K562 (cell line): ENCODE results near the gene ARRB2. TPM values are rescaled to one million over a fixed set of nuclear protein-coding genes. Genes with fewer than 3 reads are reported as not detected.

Experiments used
- EZH2 ChIP-seq: IDR thresholded peaks from 2 replicates; pipeline ENCODE4 v1.6.1; 2012; ENCODE audit warnings: low read depth, mild to moderate bottlenecking, inconsistent platforms, low read length, borderline replicate concordance
- GTF2E2 ChIP-seq: fragments of 200-800 bp; sonication (Bioruptor generic); IDR thresholded peaks from 2 replicates; pipeline ENCODE4 v1.6.1; 2016; ENCODE audit warnings: missing genetic modification characterization, missing compliant biosample characterization
- KLF10 ChIP-seq: fragments of 250-450 bp; sonication (Bioruptor Pico); IDR thresholded peaks from 2 replicates; pipeline ENCODE4 v1.6.1; 2021; ENCODE audit warnings: matching md5 sums
- LARP7 ChIP-seq: fragments of 450-650 bp; IDR thresholded peaks from 2 replicates; pipeline ENCODE4 v1.6.1; 2016
- STAG1 ChIP-seq: sonication (generic); formaldehyde crosslinking; IDR thresholded peaks from 2 replicates; pipeline ENCODE4 v1.5.0; 2020; ENCODE audit warnings: missing genetic modification reagents, borderline replicate concordance
- TBL1XR1 ChIP-seq, 2 experiments: IDR thresholded peaks; 2 replicates each; pipeline ENCODE4 v1.6.1; 2012; ENCODE audit warnings: improper control_type of control experiment in 2 of 2, low read length in 2 of 2, mild to moderate bottlenecking in 1 of 2
- ZNF354B ChIP-seq: fragments of 250-450 bp; sonication (Bioruptor Pico); IDR thresholded peaks from 2 replicates; pipeline ENCODE4 v1.4.0; 2020
- polyA plus RNA-seq, 8 experiments: library from polyadenylated mRNA; depleted of rRNA in 4 of 8; stranded (reverse) in 5 of 8; unstranded in 3 of 8; fragments of >200 nt; fragmentation: Nextera tagmentation in 2 of 8; fragmentation: Illumina TruSeq in 1 of 8; extraction: Ambion mirVana in 2 of 8; extraction: Trizol in 1 of 8; gene quantifications; 2 replicates each; pipeline versions ENCODE4 v1.2.1 to v1.2.3, GENCODE V29; 2011 to 2014; ENCODE audit warnings: inconsistent platforms in 1 of 8, missing spikeins in 1 of 8
- total RNA-seq, 7 experiments: library from RNA; depleted of rRNA in 6 of 7; stranded (reverse); fragments of >200 nt in 6 of 7; fragmentation: Illumina TruSeq in 2 of 7; extraction: Trizol in 2 of 7; gene quantifications; 2 replicates each; pipeline versions ENCODE4 v1.2.1 to v1.2.3, GENCODE V29; 2011 to 2021; ENCODE audit warnings: low replicate concordance in 1 of 7
- TF ChIP-seq, protein P1 (sequence below): fragments of 150-350 bp; conservative IDR thresholded peaks from 2 replicates; pipeline ENCODE4 v1.6.1; 2014; ENCODE audit warnings: low read length
- TF ChIP-seq, protein P2 (sequence below): fragments of 250-450 bp; sonication (Bioruptor Pico); IDR thresholded peaks from 2 replicates; pipeline ENCODE4 v1.4.0; 2020; ENCODE audit warnings: mild to moderate bottlenecking, moderate library complexity
- TF ChIP-seq, protein P3 (sequence below): fragments of 250-450 bp; sonication (Bioruptor Pico); IDR thresholded peaks from 2 replicates; pipeline ENCODE4 v1.8.0; 2021; ENCODE audit warnings: borderline replicate concordance, mild to moderate bottlenecking, moderate library complexity; ENCODE audit not compliant: poor library complexity, severe bottlenecking
- TF ChIP-seq, protein P4 (sequence below), 2 experiments: fragments of 450-650 bp in 1 of 2; sonication (generic) in 1 of 2; formaldehyde crosslinking; conservative IDR thresholded peaks; 2 replicates each; pipeline versions ENCODE4 v1.4.0 to v1.8.1; 2020 to 2022; ENCODE audit warnings: mild to moderate bottlenecking in 1 of 2, missing genetic modification reagents in 1 of 2
- TF ChIP-seq, protein P5 (sequence below): fragments of 250-450 bp; sonication (Bioruptor Pico); IDR thresholded peaks from 2 replicates; pipeline ENCODE4 v1.4.0; 2020
- TF ChIP-seq, protein P6 (sequence below): fragments of 450-650 bp; formaldehyde crosslinking; IDR thresholded peaks from 2 replicates; pipeline ENCODE4 v1.4.0; 2020; ENCODE audit warnings: mild to moderate bottlenecking

The ARRB2 gene
- total and polyA plus RNA-seq, 9 of the 15 experiments (the other 6 are each of a cell fraction or from before 2014, with no cell fraction given) = 0.79 to 15.3 (median 8.8) TPM

DNA sequence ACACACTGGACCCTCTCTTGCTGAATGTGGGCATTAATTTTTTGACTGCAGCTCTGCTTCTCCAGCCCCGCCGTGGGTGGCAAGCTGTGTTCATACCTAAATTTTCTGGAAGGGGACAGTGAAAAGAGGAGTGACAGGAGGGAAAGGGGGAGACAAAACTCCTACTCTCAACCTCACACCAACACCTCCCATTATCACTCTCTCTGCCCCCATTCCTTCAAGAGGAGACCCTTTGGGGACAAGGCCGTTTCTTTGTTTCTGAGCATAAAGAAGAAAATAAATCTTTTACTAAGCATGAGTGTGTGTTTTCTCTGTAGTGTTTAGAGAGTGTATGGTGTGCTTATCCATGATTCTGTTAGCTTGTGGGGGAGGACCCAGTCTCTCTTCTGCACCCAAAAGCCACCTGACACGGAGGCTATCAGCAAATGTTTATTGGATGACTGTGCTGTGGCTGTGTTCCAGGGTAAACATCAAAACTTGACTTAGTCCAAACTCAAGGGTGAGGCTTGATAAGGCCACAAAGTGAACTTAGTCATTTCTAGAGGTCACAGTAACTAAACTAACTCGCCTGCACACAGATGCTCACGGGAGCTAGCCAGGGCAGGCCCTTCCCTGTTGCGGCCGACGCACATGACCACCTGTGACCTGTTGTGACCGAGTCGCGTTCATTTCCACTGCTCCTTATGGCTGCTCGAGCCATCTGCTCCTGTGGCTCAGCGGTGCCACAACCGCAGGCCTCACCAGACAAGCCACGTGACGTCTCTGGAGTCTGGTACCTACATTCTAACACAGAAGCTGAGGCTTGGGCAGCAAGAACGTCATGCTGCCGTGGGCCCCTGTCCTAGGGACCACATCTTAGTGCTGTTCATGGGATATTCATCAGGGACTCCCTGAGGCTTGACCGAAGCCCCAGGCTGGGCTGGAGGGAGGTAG lies 11.0 kb downstream of the ARRB2 start (continued):
- TF ChIP-seq, protein P1, sequence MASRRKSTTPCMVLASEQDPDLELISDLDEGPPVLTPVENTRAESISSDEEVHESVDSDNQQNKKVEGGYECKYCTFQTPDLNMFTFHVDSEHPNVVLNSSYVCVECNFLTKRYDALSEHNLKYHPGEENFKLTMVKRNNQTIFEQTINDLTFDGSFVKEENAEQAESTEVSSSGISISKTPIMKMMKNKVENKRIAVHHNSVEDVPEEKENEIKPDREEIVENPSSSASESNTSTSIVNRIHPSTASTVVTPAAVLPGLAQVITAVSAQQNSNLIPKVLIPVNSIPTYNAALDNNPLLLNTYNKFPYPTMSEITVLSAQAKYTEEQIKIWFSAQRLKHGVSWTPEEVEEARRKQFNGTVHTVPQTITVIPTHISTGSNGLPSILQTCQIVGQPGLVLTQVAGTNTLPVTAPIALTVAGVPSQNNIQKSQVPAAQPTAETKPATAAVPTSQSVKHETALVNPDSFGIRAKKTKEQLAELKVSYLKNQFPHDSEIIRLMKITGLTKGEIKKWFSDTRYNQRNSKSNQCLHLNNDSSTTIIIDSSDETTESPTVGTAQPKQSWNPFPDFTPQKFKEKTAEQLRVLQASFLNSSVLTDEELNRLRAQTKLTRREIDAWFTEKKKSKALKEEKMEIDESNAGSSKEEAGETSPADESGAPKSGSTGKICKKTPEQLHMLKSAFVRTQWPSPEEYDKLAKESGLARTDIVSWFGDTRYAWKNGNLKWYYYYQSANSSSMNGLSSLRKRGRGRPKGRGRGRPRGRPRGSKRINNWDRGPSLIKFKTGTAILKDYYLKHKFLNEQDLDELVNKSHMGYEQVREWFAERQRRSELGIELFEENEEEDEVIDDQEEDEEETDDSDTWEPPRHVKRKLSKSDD = no peak
- peak in 1 of 2 experiments; percentile 55; a peak in 2 of 4 replicates for TF ChIP-seq TBL1XR1 (IDR thresholded peaks at IDR 0.05; ENCODE audit: low read length in 2 of 2)
- TF ChIP-seq EZH2 = no peak
- TF ChIP-seq, protein P2, sequence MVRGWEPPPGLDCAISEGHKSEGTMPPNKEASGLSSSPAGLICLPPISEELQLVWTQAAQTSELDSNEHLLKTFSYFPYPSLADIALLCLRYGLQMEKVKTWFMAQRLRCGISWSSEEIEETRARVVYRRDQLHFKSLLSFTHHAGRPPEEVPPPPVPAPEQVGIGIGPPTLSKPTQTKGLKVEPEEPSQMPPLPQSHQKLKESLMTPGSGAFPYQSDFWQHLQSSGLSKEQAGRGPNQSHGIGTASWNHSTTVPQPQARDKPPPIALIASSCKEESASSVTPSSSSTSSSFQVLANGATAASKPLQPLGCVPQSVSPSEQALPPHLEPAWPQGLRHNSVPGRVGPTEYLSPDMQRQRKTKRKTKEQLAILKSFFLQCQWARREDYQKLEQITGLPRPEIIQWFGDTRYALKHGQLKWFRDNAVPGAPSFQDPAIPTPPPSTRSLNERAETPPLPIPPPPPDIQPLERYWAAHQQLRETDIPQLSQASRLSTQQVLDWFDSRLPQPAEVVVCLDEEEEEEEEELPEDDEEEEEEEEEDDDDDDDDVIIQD (CRISPR knock-in tag) = no peak
- no peak for TF ChIP-seq GTF2E2 (tag)
- TF ChIP-seq, protein P3, sequence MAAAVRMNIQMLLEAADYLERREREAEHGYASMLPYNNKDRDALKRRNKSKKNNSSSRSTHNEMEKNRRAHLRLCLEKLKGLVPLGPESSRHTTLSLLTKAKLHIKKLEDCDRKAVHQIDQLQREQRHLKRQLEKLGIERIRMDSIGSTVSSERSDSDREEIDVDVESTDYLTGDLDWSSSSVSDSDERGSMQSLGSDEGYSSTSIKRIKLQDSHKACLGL (CRISPR knock-in tag) = no peak
- TF ChIP-seq, protein P4, sequence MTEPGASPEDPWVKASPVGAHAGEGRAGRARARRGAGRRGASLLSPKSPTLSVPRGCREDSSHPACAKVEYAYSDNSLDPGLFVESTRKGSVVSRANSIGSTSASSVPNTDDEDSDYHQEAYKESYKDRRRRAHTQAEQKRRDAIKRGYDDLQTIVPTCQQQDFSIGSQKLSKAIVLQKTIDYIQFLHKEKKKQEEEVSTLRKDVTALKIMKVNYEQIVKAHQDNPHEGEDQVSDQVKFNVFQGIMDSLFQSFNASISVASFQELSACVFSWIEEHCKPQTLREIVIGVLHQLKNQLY (CRISPR knock-in tag; conservative IDR thresholded peaks at IDR 0.05) = no peak
- TF ChIP-seq ZNF354B (CRISPR knock-in tag) = no peak
- no peak for TF ChIP-seq LARP7
- TF ChIP-seq KLF10 = no peak
- TF ChIP-seq STAG1 = no peak
- TF ChIP-seq, protein P5, sequence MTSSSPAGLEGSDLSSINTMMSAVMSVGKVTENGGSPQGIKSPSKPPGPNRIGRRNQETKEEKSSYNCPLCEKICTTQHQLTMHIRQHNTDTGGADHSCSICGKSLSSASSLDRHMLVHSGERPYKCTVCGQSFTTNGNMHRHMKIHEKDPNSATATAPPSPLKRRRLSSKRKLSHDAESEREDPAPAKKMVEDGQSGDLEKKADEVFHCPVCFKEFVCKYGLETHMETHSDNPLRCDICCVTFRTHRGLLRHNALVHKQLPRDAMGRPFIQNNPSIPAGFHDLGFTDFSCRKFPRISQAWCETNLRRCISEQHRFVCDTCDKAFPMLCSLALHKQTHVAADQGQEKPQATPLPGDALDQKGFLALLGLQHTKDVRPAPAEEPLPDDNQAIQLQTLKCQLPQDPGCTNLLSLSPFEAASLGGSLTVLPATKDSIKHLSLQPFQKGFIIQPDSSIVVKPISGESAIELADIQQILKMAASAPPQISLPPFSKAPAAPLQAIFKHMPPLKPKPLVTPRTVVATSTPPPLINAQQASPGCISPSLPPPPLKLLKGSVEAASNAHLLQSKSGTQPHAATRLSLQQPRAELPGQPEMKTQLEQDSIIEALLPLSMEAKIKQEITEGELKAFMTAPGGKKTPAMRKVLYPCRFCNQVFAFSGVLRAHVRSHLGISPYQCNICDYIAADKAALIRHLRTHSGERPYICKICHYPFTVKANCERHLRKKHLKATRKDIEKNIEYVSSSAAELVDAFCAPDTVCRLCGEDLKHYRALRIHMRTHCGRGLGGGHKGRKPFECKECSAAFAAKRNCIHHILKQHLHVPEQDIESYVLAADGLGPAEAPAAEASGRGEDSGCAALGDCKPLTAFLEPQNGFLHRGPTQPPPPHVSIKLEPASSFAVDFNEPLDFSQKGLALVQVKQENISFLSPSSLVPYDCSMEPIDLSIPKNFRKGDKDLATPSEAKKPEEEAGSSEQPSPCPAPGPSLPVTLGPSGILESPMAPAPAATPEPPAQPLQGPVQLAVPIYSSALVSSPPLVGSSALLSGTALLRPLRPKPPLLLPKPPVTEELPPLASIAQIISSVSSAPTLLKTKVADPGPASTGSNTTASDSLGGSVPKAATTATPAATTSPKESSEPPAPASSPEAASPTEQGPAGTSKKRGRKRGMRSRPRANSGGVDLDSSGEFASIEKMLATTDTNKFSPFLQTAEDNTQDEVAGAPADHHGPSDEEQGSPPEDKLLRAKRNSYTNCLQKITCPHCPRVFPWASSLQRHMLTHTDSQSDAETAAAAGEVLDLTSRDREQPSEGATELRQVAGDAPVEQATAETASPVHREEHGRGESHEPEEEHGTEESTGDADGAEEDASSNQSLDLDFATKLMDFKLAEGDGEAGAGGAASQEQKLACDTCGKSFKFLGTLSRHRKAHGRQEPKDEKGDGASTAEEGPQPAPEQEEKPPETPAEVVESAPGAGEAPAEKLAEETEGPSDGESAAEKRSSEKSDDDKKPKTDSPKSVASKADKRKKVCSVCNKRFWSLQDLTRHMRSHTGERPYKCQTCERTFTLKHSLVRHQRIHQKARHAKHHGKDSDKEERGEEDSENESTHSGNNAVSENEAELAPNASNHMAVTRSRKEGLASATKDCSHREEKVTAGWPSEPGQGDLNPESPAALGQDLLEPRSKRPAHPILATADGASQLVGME (CRISPR knock-in tag) = no peak
- TF ChIP-seq, protein P6, sequence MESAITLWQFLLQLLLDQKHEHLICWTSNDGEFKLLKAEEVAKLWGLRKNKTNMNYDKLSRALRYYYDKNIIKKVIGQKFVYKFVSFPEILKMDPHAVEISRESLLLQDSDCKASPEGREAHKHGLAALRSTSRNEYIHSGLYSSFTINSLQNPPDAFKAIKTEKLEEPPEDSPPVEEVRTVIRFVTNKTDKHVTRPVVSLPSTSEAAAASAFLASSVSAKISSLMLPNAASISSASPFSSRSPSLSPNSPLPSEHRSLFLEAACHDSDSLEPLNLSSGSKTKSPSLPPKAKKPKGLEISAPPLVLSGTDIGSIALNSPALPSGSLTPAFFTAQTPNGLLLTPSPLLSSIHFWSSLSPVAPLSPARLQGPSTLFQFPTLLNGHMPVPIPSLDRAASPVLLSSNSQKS (CRISPR knock-in tag) = no peak
